ENCODE results near the gene NDUFS8.

DNA sequence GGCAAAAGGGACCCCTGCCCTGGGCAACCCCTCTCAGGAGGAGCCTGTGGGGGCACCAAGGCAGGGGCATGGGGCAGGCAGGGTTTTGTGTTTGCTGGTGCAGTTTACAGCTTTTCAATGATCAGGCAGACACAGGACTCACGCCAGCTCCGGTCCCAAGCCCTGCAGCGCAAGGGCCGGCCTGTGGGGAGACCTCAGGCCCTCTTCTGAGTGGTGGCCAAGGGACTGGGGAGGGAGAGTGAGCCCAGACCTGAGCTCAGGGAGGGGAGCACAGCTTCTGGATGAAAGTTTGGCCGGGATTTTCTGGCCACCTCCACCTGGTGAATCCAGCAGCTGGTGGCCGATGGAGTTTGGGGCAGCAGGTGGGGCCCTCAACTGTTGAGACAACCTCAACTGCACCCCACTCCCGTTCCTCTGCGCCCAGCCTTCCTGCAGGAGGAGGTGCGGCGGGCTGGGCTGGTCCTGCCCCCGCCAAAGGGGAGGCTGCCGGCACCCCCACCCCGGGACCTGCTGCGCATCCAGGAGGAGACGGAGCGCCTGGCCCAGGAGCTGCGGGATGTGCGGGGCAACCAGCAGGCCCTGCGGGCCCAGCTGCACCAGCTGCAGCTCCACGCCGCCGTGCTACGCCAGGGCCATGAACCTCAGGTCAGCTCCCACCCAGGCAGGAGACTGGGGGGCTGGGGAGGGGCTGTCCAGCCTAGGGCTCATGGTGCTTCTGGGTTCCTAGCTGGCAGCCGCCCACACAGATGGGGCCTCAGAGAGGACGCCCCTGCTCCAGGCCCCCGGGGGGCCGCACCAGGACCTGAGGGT lies 11.9 kb downstream of the NDUFS8 start:
- TF ChIP-seq, protein P1, sequence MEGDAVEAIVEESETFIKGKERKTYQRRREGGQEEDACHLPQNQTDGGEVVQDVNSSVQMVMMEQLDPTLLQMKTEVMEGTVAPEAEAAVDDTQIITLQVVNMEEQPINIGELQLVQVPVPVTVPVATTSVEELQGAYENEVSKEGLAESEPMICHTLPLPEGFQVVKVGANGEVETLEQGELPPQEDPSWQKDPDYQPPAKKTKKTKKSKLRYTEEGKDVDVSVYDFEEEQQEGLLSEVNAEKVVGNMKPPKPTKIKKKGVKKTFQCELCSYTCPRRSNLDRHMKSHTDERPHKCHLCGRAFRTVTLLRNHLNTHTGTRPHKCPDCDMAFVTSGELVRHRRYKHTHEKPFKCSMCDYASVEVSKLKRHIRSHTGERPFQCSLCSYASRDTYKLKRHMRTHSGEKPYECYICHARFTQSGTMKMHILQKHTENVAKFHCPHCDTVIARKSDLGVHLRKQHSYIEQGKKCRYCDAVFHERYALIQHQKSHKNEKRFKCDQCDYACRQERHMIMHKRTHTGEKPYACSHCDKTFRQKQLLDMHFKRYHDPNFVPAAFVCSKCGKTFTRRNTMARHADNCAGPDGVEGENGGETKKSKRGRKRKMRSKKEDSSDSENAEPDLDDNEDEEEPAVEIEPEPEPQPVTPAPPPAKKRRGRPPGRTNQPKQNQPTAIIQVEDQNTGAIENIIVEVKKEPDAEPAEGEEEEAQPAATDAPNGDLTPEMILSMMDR (conservative IDR thresholded peaks at IDR 0.05; ENCODE audit: low read depth, low read length): no peak
- TF ChIP-seq EZH2 (IDR thresholded peaks at IDR 0.05; ENCODE audit: low read length, unreplicated experiment) (no peak), EZH2phosphoT487 (IDR thresholded peaks at IDR 0.05; ENCODE audit: borderline replicate concordance, low read length) (no peak)

Data from PC-3 (cell line).